ENCODE data around the gene PA2G4.
"Not testable (repeated sequence)": the region's sequence is repeated elsewhere in the genome, so short reads cannot be mapped to it uniquely, and the experiment has no call there.

PA2G4 gene

DNA sequence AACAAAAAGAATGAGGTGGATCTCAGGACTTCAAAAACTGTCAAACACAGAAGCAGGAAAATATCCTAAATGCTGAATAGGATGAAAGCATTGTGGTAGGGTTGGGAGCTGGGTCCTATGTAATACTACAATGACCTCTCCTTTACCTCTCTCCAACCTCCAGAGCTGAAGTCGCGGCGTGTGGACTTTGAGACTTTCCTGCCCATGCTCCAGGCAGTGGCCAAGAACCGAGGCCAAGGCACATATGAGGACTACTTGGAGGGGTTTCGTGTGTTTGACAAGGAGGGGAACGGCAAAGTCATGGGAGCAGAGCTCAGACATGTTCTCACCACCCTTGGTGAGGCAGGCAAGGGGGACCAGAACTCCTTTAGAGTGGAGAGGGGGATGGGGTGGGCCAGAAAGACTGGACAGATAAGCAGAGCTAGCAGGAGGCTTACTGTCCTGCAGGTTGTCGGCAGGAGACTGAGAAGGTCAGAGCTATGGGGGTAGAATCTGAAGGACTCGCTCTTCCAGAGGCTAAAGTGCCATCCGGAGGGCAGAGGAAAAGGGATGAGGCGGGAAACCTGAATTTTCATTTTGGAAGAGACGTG, 51.0 kb downstream of the PA2G4 start:
- DNase-seq, result no peak

DNA sequence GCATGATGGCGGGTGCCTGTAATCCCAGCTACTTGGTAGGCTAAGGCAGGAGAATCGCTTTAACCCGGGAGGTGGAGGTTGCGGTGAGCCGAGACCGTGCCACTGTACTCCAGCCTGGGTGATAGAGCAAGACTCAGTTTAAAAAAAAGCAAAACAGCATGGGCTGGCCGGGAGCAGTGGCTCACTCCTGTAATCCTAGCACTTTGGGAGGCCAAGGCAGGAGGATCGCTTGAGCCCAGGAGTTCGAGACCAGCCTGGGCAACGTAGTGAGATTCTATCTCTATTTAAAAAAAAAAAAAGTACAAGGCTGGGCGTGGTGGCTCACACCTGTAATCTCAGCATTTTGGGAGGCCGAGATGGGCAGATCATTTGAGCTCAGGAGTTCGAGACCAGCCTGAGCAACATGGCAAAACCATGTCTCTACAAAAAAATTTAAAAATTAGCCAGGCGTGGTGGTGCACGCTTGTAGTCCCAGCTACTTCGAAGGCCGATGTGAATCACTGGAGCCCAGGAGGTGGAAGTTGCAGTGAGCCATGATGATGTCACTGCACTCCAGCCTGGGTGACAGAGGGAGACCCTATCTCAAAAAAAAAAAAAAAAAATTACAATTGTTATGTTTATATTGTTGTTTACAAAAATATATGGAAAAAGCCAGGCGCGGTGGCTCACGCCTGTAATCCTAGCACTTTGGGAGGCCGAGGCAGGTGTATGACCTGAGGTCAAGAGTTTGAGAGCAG, 52.3 kb downstream of the PA2G4 start:
- DNase-seq, result not testable (repeated sequence)

DNA sequence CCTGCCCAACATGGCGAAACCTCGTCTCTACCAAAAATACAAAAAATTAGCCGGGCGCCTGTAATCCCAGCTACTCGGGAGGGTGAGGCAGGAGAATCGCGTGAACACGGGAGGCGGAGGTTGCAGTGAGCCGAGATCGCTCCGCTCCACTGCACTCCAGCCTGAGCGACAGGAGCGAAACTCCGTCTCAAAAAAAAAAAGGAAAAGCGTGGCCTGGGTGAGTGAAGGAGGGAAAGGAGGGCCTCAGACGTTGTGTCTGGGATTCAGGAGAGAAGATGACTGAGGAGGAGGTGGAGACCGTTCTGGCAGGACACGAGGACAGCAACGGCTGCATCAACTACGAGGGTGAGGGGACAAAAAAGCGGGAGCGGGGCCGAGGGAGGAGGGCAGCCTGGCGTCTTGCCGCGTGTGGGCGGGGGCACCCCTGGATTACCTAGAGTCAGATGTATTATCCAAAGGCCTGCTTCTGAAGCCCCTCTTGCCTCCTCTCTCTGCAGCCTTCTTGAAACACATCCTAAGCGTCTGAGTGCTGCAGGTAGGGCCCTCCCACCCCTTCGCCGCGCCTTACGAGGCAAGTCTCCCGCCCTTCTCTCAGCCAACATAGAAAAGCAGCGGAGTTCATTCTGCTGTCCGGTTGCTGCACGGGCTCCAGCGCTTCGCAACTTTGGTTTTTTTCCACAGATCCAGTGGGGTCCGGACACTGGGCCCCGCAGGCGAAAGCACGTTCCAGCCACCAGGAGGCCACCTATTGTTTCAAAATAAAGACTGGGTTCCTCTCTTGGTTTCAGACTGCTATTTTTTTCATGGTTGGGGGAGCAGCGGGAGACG, 53.1 kb downstream of the PA2G4 start:
- DNase-seq, result peak; percentile 52

DNA sequence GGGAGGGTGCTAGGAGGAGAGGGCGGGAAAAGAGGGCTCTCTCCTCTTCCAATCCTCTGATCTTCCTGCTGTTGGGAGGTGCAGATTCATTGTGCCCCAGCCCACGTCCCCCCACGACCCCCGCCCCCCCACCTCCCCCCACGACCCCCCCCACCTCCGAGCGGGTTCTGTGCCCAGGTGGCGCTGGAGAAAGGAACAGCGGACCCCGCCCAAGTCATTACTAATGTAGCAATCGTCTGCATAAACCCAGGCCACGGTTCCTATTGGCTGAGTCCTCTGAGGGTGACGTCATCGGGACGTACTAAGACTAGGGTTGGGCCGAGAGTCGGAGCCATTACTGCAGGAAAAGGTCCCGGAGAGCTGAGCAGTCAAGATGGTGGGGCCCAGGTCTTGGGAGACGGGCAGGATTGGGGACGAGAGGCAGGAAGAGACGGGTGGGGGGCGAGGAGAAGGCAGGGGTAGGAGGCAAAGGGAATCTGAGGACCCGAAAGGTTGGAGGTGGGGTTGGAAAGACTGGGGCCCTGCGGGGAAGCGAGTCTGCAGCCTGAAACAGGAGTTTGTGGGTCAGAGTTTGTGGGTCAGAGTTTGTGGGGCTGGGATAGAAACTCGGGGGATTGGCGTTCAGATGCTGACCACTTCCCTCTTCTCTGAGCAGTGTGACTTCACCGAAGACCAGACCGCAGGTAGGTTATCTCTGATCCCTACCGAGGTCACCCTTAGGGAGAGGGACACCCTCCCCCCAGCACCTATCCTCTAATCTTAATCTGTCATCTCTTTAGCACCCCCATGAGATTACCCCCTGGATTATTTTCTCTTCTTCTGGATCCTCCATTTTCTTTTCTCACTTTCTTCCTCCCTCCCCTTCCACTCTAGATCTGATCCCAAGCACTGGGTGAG, 53.9 kb downstream of the PA2G4 start, which contains the start of gene MYL6:
Gene MYL6, plus strand, starts transcription at position 331 of the 897 bp plus-strand sequence. Its CDS starts 43 bp downstream, at position 374.
- DNase-seq, result peak; percentile 98

DNA sequence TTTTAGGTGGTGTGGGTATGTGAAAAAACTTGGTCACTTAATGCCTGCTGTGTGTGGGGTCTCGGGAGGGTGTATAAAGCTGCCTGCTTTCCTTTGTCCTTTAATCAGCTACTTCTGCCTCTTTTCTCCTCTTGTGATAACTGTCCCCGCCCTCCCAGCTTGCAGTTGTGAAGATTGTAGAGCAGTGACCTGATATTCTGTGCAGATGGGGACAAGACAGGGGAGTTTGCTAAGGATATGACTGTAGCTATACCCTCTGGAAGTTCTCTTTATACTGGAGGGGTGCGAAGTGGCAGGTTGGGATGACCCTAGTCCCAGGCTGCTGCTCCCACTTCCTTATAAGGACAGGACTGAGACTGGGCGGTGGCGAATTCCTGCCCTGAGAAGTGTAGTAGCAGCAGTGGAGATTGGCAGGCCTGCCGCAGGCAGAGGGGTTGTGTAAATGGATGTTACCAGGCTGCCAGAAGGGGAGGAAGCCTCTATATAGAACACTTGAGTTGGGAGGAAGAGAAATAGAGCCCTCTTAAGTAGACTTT, 54.6 kb downstream of the PA2G4 start:
- DNase-seq, result no peak

DNA sequence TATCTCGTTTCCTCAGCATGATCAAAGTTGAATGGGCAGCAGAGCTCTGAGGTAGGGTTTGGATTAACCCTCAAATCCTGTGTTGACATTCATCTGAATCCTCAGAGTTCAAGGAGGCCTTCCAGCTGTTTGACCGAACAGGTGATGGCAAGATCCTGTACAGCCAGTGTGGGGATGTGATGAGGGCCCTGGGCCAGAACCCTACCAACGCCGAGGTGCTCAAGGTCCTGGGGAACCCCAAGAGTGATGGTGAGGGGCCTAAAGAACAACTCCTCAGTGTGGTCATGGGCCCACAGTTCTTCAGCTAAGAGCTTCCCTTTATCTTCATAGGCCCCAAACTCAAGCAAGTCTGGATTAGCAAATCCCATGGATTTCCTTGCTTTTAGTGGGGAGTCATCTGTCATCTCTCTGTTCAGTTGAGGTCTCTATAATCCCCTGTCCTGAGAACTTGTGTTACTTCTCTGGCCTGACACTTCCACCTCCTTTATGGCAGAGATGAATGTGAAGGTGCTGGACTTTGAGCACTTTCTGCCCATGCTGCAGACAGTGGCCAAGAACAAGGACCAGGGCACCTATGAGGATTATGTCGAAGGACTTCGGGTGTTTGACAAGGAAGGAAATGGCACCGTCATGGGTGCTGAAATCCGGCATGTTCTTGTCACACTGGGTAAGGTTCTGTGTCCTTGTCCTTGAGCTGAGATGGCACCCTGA, 55.3 kb downstream of the PA2G4 start:
- no peak for DNase-seq

DNA sequence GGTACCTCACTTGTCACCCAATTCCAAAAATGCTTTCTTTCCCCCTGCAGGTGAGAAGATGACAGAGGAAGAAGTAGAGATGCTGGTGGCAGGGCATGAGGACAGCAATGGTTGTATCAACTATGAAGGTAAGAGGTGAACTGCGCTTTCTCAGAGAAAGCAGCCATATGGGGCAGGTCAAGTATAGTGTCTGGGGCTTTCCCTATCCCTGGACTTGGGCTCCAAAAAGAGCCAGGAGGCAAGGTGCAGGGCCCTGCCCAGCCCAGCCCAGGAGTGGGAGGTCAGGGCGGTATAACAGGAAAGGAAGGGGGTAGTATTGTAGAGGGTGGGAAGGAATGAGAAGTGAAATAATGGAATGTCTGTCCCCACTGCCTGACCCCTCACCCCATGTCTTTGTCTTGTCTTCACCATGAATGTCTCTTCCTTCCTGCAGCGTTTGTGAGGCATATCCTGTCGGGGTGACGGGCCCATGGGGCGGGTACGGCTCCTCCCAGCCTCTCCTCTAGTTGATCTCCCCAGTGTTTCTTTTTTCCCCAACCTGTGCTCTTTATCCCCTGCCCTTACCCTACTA, 55.9 kb downstream of the PA2G4 start:
- no peak for DNase-seq

DNA sequence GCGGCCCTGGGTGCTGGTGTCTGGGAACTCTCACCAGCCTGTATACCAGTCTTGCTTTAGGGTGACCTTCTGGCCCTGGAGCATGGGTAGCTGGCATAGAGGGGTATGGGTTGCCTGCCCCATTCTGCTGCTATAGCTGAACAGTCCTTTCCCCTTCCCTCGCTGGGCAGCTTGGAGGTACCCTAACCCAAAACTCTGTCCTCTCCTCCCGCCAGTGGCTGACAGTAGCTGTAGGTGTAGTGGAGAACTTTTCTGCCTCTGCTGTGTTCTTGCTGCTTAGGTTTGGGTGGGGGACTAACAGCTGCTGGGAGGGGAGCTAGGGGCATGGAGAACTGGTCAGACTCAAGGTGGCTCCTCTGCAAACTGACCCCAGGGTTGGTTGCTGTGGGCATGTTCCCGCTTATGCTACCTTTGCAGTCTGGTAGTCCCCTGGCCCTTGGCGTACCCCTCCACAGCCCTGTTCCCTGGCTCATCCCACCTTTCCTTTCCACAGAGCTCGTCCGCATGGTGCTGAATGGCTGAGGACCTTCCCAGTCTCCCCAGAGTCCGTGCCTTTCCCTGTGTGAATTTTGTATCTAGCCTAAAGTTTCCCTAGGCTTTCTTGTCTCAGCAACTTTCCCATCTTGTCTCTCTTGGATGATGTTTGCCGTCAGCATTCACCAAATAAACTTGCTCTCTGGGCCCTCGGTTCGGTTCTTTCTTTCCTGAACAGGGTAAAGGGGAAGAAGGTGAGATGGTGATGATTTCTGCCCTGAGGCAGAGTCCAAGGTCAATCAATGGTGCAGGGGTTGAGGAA, 56.7 kb downstream of the PA2G4 start:
- DNase-seq, result no peak

DNA sequence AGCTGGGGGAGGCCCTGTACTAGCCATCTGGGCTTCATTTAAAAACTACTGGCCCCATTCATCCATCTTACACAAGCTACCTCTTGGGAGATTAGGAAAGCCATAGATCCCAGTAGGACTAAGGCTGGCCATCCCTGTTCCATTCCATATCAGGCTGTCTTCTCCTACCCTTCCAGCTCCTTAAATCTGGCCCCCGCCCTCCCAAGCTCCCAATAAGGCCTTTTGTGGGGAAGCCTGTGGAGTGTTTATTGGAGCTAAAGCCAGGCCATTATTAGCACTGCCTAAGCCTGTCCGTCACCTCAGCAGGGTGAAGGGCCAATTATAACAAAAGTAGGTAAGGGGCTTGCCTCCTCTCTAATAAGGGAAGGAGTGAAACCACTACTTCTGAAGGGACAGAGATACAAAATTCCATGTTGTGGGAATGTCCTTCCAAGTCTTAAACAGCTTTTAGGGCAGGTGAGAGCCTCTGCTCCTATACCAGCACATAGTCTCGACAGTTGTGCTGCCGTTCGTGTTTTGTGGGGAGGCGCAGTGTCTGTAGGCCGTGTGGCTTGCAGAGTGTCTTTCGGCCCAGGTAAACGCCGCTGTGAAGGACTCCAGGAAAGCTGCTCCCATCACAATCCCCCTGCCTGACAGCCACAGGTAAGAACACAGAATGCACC, 57.5 kb downstream of the PA2G4 start:
- DNase-seq, result no peak

DNA sequence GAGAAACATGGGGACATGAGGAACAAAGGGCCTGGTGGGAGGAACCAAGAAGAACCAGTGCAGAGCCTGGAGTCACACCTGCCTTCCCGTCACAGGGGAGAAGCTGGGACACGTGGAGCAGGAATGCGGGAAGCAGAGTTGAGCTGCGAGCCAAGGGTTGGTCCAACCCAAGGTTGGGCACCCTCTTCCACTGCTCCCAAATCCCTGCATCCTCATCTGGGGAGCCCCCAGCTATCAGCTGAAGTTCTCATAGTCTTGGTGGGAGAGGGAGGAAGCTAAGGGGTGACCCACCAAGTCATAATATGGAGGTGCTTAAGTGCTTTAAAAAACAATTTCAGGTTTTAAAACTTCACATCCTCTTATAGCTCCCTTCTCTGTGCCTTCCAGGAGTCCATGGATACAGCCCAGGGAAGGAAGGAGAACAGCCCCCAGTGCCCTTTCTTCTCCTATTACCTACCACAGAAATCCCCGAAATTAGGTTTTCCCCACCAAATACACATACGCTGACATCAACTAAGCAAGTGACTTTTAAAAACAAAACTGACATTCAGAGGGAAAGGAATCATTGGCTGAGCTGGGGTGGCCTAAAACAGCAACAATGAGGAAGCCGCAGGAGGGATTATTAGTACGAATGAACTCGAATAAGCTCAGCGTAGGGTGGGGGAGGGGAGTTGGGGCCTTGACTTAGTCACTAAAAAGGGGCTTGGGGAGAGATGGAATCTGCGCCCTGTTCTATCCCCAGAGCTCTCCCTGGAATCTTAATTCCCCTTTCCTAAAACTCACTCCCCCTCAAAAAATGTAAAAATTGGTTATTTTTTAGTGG, 58.3 kb downstream of the PA2G4 start:
- no peak for DNase-seq

All from NCI-H1694 (cell line).